A549 (cell line): ENCODE results near the gene CFL1.

Source experiments
- ATOH8 ChIP-seq: fragments of 250-450 bp; sonication (Bioruptor Pico); IDR thresholded peaks from 2 replicates; pipeline ENCODE4 v1.5.0; 2020; ENCODE audit warnings: low read depth, mild to moderate bottlenecking, moderate library complexity
- CEBPB ChIP-seq, 2 experiments: fragments of >200 bp in 1 of 2; sonication (Bioruptor Twin) in 1 of 2; formaldehyde crosslinking in 1 of 2; IDR thresholded peaks; 2 replicates each; pipeline ENCODE4 v1.6.1; 2012 to 2016
- CTCF ChIP-seq: fragments of >200 bp; sonication (Bioruptor Twin); formaldehyde crosslinking; IDR thresholded peaks from 3 replicates; pipeline ENCODE4 v1.5.1; 2016
- E2F6 ChIP-seq: IDR thresholded peaks from 2 replicates; pipeline ENCODE4 v1.6.1; 2012; ENCODE audit warnings: low read depth, borderline replicate concordance
- HES2 ChIP-seq: fragments of >200 bp; sonication (Bioruptor Twin); formaldehyde crosslinking; IDR thresholded peaks from 2 replicates; pipeline ENCODE4 v1.6.1; 2016
- HMGXB4 ChIP-seq: fragments of 250-450 bp; sonication (Bioruptor Pico); IDR thresholded peaks from 2 replicates; pipeline ENCODE4 v1.5.0; 2021; ENCODE audit warnings: mild to moderate bottlenecking, moderate library complexity, borderline replicate concordance
- HOXA7 ChIP-seq: fragments of 250-450 bp; sonication (Bioruptor Pico); IDR thresholded peaks from 2 replicates; pipeline ENCODE4 v1.5.0; 2020; ENCODE audit warnings: mild to moderate bottlenecking, moderate library complexity
- POLR2A ChIP-seq: IDR thresholded peaks from 2 replicates; pipeline ENCODE4 v1.6.1; 2012; ENCODE audit warnings: mild to moderate bottlenecking, low read length
- RAD21 ChIP-seq, 2 experiments: fragments of >200 bp in 1 of 2; sonication (Bioruptor Twin) in 1 of 2; formaldehyde crosslinking in 1 of 2; IDR thresholded peaks in 1 of 2; conservative IDR thresholded peaks in 1 of 2; 2 replicates in 1 of 2; 3 replicates in 1 of 2; pipeline ENCODE4 v1.6.1; 2012 to 2018; ENCODE audit warnings: inconsistent platforms in 1 of 2
- RCOR1 ChIP-seq: fragments of 150-350 bp; IDR thresholded peaks from 2 replicates; pipeline ENCODE4 v1.6.1; 2014; ENCODE audit warnings: antibody characterized with exemption, low read length, low read depth

GRCh38 chr11:65844231-65844872 is 13.6 kb downstream of the CFL1 start:
- no peak for TF ChIP-seq CTCF
- no peak for TF ChIP-seq POLR2A
- no peak for TF ChIP-seq HES2
- TF ChIP-seq E2F6 = no peak
- no peak for TF ChIP-seq RAD21 (conservative IDR thresholded peaks at IDR 0.05 in 1 of 2, IDR thresholded peaks at IDR 0.05 in 1 of 2)
- no peak for TF ChIP-seq HOXA7 (CRISPR knock-in tag)
- no peak for TF ChIP-seq HMGXB4 (CRISPR knock-in tag)
- TF ChIP-seq ATOH8 (CRISPR knock-in tag) = no peak
- TF ChIP-seq CEBPB (IDR thresholded peaks at IDR 0.05) = no peak
- no peak for TF ChIP-seq RCOR1
